Tibial nerve (tissue), 4 donors: ENCODE results near the gene S100A9.

ENCODE experiments used
- CTCF ChIP-seq, 5 experiments: fragments of 200-600 bp in 3 of 5; fragments of 450-650 bp in 2 of 5; sonication (generic) in 3 of 5; IDR thresholded peaks; one replicate each; pipeline ENCODE4 v1.5.1; 2016 to 2019; ENCODE audit warnings: antibody characterized with exemption in 5 of 5, mild to moderate bottlenecking in 3 of 5, moderate library complexity in 2 of 5
- EP300 ChIP-seq, 2 donors: sonication (generic); formaldehyde crosslinking; IDR thresholded peaks; one replicate each; pipeline ENCODE4 v1.6.1; 2017; ENCODE audit warnings: antibody characterized with exemption in 2 of 2, mild to moderate bottlenecking in 1 of 2
- POLR2A ChIP-seq, 2 donors: fragments of 450-650 bp; IDR thresholded peaks; one replicate each; pipeline ENCODE4 v1.6.1; 2017; ENCODE audit warnings: antibody characterized with exemption in 2 of 2, mild to moderate bottlenecking in 2 of 2, moderate library complexity in 2 of 2

DNA sequence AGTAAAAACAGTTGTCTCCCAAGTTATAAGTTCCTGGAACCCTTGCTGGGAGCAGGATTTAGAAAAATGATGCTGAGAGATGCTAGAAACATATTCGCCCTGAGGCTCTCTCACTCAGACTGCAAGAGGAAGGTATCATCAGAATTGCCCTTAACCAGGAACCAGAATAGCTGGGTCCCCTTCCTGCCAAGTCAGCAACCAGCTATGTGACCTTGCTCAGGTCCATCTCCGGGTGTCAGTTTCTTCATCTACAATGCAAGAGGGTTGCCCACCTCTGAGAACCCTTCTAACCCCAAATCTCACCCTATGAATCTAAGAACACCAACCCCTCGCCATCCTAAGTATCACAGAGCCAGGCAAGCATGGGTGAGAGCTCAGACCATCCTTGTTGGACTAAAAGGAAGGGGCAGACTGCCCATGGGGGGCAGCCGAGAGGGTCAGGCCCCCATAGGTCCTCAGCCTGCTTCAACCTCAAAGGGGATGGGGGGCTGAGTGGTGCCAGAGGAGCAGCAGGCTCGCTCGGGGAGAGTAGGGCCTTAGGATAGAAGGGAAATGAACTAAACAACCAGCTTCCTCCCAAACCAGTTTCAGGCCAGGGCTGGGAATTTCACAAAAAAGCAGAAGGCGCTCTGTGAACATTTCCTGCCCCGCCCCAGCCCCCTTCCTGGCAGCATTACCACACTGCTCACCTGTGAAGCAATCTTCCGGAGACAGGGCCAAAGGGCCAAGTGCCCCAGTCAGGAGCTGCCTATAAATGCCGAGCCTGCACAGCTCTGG, 390 bp upstream of the S100A9 start:
- TF ChIP-seq CTCF (IDR thresholded peaks at IDR 0.05) (no peak), POLR2A (IDR thresholded peaks at IDR 0.05) (no peak), EP300 (IDR thresholded peaks at IDR 0.05) (peak in 1 of 2 donors; percentile 60)
